Activated T-cell treated with anti-CD3 and anti-CD28 coated beads for 1 hour (primary cell): ENCODE measurements around the gene LYG2.
"Not testable (repeated sequence)": the region's sequence is repeated elsewhere in the genome, so short reads cannot be mapped to it uniquely, and the experiment has no call there.

ENCODE experiments used
- DNase-seq: peaks from one replicate; pipeline ENCODE4 v3.0.0-alpha.2; 2020; ENCODE audit warnings: low read depth

Gene LYG2

GRCh38 chr2:99255491-99256318 is at the start of gene LYG2:
Gene LYG2, minus strand, starts transcription at chr2:99255666. Its CDS starts 1,406 bp downstream, at chr2:99254260.
- no peak for DNase-seq

GRCh38 chr2:99301097-99301496 is 45.6 kb upstream of the LYG2 start, which contains the start of gene LYG1:
Gene LYG1, minus strand, starts transcription at chr2:99301197. Its CDS starts 5,527 bp downstream, at chr2:99295670.
- DNase-seq: not testable (repeated sequence)

GRCh38 chr2:99299580-99299979 is 44.1 kb upstream of the LYG2 start:
- DNase-seq: no peak

- DNase-seq: no peak
Measured at GRCh38 chr2:99297994-99298393, 42.5 kb upstream of the LYG2 start.

GRCh38 chr2:99285526-99285925 is 30.1 kb upstream of the LYG2 start:
- no peak for DNase-seq

GRCh38 chr2:99279969-99280695 is 24.7 kb upstream of the LYG2 start:
- DNase-seq: no peak

GRCh38 chr2:99278793-99279291 is 23.4 kb upstream of the LYG2 start:
- no peak for DNase-seq

- DNase-seq: not testable (repeated sequence)
Measured at GRCh38 chr2:99278195-99278765, 22.8 kb upstream of the LYG2 start.

- no peak for DNase-seq
Measured at GRCh38 chr2:99275882-99276281, 20.4 kb upstream of the LYG2 start.

- DNase-seq: no peak
Measured at GRCh38 chr2:99261242-99261641, 5.8 kb upstream of the LYG2 start.

- DNase-seq: no peak
Measured at GRCh38 chr2:99260184-99260583, 4.7 kb upstream of the LYG2 start.

- no peak for DNase-seq
Measured at GRCh38 chr2:99259465-99259864, 4.0 kb upstream of the LYG2 start.

GRCh38 chr2:99256677-99257076 is 1.2 kb upstream of the LYG2 start:
- DNase-seq: no peak

- DNase-seq: no peak
Measured at GRCh38 chr2:99249951-99250350, 5.5 kb downstream of the LYG2 start.

GRCh38 chr2:99242151-99242550 is 13.3 kb downstream of the LYG2 start:
- no peak for DNase-seq

GRCh38 chr2:99240431-99240830 is 15.0 kb downstream of the LYG2 start:
- DNase-seq: no peak

GRCh38 chr2:99238599-99238998 is 16.9 kb downstream of the LYG2 start:
- no peak for DNase-seq

- not testable (repeated sequence) for DNase-seq
Measured at GRCh38 chr2:99233177-99233576, 22.3 kb downstream of the LYG2 start.

GRCh38 chr2:99217929-99218501 is 37.5 kb downstream of the LYG2 start:
- no peak for DNase-seq

- no peak for DNase-seq
Measured at GRCh38 chr2:99216096-99216495, 39.4 kb downstream of the LYG2 start.

GRCh38 chr2:99205491-99205890 is 50.0 kb downstream of the LYG2 start:
- DNase-seq: no peak

GRCh38 chr2:99201959-99202678 is 53.3 kb downstream of the LYG2 start:
- no peak for DNase-seq
